DND-41 (cell line): ENCODE measurements around the gene MEPE.

Experiments
- ATAC-seq: fragments of 200-7000 bp; cut with Tn5 transposase; 3 replicates; pipeline ENCODE4 v1.9.1; 2021; ENCODE audit warnings: low read depth; ENCODE audit not compliant: insufficient read depth
- DNase-seq: peaks from one replicate; pipeline ENCODE4 v3.0.0-alpha.2; 2020
- H2AFZ ChIP-seq: 2 replicates; pipeline ENCODE4 v1.6.0; 2012; ENCODE audit warnings: low read depth, low read length
- H3K27ac ChIP-seq: 2 replicates; pipeline ENCODE4 v1.5.1; 2012; ENCODE audit warnings: low read length, inconsistent platforms
- H3K27me3 ChIP-seq: fragments of 200-600 bp; sonication (generic); 2 replicates; pipeline ENCODE4 v1.6.0; 2012; ENCODE audit warnings: low read length, mild to moderate bottlenecking, inconsistent platforms; ENCODE audit not compliant: insufficient read depth, poor library complexity
- H3K36me3 ChIP-seq: 2 replicates; pipeline ENCODE4 v1.5.1; 2012; ENCODE audit warnings: low read length, inconsistent platforms; ENCODE audit not compliant: insufficient read depth
- H3K4me1 ChIP-seq: 2 replicates; pipeline ENCODE4 v1.5.1; 2012; ENCODE audit warnings: mild to moderate bottlenecking, low read length; ENCODE audit not compliant: insufficient read depth
- H3K4me2 ChIP-seq: 2 replicates; pipeline ENCODE4 v1.6.0; 2012; ENCODE audit warnings: mild to moderate bottlenecking, moderate library complexity, low read length, inconsistent platforms; ENCODE audit not compliant: insufficient read depth
- H3K4me3 ChIP-seq, 2 experiments: fragments of 200-600 bp in 1 of 2; shearing (Covaris generic) in 1 of 2; 2 replicates each; pipeline ENCODE4 v1.5.1; 2012 to 2016; ENCODE audit warnings: inconsistent platforms in 2 of 2, low read length in 2 of 2, mild to moderate bottlenecking in 2 of 2, low read depth in 1 of 2, moderate library complexity in 1 of 2
- H3K79me2 ChIP-seq: 2 replicates; pipeline ENCODE4 v1.6.0; 2012; ENCODE audit warnings: low read length, inconsistent platforms; ENCODE audit not compliant: insufficient read depth
- H3K9ac ChIP-seq: 2 replicates; pipeline ENCODE4 v1.6.0; 2012; ENCODE audit warnings: low read depth, mild to moderate bottlenecking, inconsistent platforms, low read length, moderate library complexity
- H3K9me3 ChIP-seq: 2 replicates; pipeline ENCODE4 v1.5.1; 2012; ENCODE audit warnings: low read length, moderate library complexity, mild to moderate bottlenecking, inconsistent platforms; ENCODE audit not compliant: insufficient read depth, severe bottlenecking
- H4K20me1 ChIP-seq: 2 replicates; pipeline ENCODE4 v1.6.0; 2012; ENCODE audit warnings: low read length; ENCODE audit not compliant: insufficient read depth
- CTCF ChIP-seq: IDR thresholded peaks from 2 replicates; pipeline ENCODE4 v1.5.1; 2012; ENCODE audit warnings: borderline replicate concordance, low read length, moderate library complexity, mild to moderate bottlenecking; ENCODE audit not compliant: poor library complexity, severe bottlenecking; ENCODE audit errors: extremely low read depth
- EZH2 ChIP-seq: IDR thresholded peaks from 3 replicates; pipeline ENCODE4 v1.6.1; 2012; ENCODE audit warnings: borderline replicate concordance, low read depth, mild to moderate bottlenecking, moderate library complexity, low read length, inconsistent platforms; ENCODE audit not compliant: severe bottlenecking

The MEPE gene

DNA sequence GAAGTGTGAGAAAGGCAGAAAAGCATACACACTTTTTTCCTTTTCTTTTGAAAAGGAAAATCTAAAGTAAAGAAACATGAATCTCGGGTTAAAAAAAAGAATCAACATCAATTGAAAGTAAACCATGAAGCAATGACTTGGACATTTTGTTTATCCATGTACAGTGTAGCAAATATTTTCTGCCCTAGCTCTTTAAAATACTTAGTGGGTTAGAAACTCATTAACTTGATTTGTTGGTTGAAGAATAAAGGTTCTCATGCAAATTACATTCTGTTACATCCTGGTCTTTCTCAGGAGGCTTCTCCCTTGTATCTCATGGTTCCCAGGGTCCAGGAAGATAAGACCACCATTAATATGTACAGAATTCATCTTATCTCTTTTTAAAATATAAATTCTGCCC, 9.0 kb upstream of the MEPE start:
- Histone ChIP-seq H3K27ac (no peak overlapping the region), H2AFZ (no peak overlapping the region), H4K20me1 (no peaks in the 10 kb centered on the region), H3K79me2 (no peaks in the 10 kb centered on the region), H3K9me3 (no peaks in the 10 kb centered on the region), H3K9ac (no peak overlapping the region), H3K36me3 (no peaks in the 10 kb centered on the region), H3K4me3 (no peak overlapping the region), H3K4me2 (no peak overlapping the region), H3K27me3 (no peaks in the 10 kb centered on the region), H3K4me1 (no peaks in the 10 kb centered on the region)
- DNase-seq, result no peak
- no peak for ATAC-seq
- TF ChIP-seq EZH2 (no peak), CTCF (no peak)

DNA sequence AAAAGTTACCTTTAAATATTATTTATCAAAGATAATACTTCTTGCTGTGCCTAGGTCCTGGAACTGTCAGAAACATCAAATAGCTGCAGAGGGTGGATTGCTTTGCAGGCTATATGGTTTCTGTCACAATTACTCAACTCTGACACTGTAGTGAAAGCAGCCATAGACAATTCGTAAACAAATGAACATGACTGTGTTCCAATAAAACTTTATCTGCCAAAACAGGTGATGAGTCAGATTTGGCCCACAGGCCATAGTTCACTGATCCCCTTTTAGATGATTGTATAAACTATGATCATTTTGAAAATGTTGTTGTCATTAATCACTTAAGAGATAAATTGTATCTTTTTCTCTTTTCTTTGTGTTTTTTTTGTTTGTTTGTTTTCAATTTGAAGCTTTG, 8.4 kb upstream of the MEPE start:
- H3K27me3 ChIP-seq, result no peaks in the 10 kb centered on the region
- no peaks in the 10 kb centered on the region for H3K36me3 ChIP-seq
- no peaks in the 10 kb centered on the region for H3K9me3 ChIP-seq
- TF ChIP-seq EZH2 (no peak), CTCF (no peak)
- no peaks in the 10 kb centered on the region for H4K20me1 ChIP-seq
- H3K79me2 ChIP-seq, result no peaks in the 10 kb centered on the region
- no peak overlapping the region for H3K4me2 ChIP-seq
- ATAC-seq, result no peak
- H3K27ac ChIP-seq, result no peak overlapping the region
- no peak overlapping the region for H3K9ac ChIP-seq
- no peak for DNase-seq
- no peaks in the 10 kb centered on the region for H3K4me1 ChIP-seq
- H3K4me3 ChIP-seq, result no peak overlapping the region
- no peak overlapping the region for H2AFZ ChIP-seq

- H3K4me3 ChIP-seq, result no peak overlapping the region
- H3K9me3 ChIP-seq, result no peaks in the 10 kb centered on the region
- H4K20me1 ChIP-seq, result no peaks in the 10 kb centered on the region
- H2AFZ ChIP-seq, result no peak overlapping the region
- TF ChIP-seq CTCF (no peak), EZH2 (no peak)
- H3K4me1 ChIP-seq, result no peaks in the 10 kb centered on the region
- no peak overlapping the region for H3K9ac ChIP-seq
- H3K79me2 ChIP-seq, result no peaks in the 10 kb centered on the region
- H3K27ac ChIP-seq, result no peak overlapping the region
- no peak for DNase-seq
- no peak for ATAC-seq
- H3K27me3 ChIP-seq, result peaks cover 11% of the 10 kb centered on the region
- no peaks in the 10 kb centered on the region for H3K36me3 ChIP-seq
- H3K4me2 ChIP-seq, result no peak overlapping the region
Measured at GRCh38 chr4:87834401-87834800, 1.6 kb downstream of the MEPE start.

DNA sequence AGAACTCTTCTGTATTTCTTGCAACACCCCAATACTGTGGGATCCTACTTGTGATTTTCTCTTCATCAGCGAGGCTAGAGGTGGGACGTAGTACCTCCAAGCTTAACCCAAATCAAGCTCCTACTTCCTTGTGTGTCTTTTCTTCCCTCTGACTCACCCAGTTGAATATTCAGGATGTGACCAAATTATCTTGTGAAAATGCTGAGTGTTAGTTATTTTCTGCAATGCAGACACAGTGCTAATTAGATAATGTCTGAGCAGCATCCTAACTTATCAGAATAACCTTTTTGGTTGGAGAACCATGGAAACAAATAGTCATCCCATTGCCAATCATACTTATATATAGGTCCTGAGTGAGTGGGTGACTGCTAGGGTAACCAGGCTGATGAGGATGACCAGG, 2.4 kb downstream of the MEPE start:
- Histone ChIP-seq H3K4me3 (no peak overlapping the region), H3K9ac (no peak overlapping the region), H3K9me3 (no peaks in the 10 kb centered on the region), H3K79me2 (no peaks in the 10 kb centered on the region), H3K4me1 (no peaks in the 10 kb centered on the region), H3K36me3 (no peaks in the 10 kb centered on the region), H2AFZ (no peak overlapping the region), H3K27me3 (peaks cover 11% of the 10 kb centered on the region), H4K20me1 (no peaks in the 10 kb centered on the region), H3K27ac (no peak overlapping the region), H3K4me2 (no peak overlapping the region)
- ATAC-seq (no peak), DNase-seq (no peak)
- TF ChIP-seq CTCF, result no peak
- no peak for TF ChIP-seq EZH2
